MM.1S (cell line): ENCODE data around the gene ARPC1B.

Experiments
- DNase-seq: peaks from one replicate; pipeline ENCODE4 v3.0.0-alpha.2; 2015
- H2AFZ ChIP-seq: fragments of 300-600 bp; sonication (generic); 2 replicates; pipeline ENCODE4 v1.6.0; 2016; ENCODE audit warnings: antibody characterized with exemption, low read length
- H3F3A ChIP-seq: fragments of 300-600 bp; sonication (generic); 2 replicates; pipeline ENCODE4 v1.6.1; 2016; ENCODE audit warnings: mild to moderate bottlenecking, antibody characterized with exemption, low read length, moderate library complexity, mixed read lengths; ENCODE audit not compliant: insufficient read depth
- H3K27ac ChIP-seq: fragments of 300-600 bp; sonication (generic); 2 replicates; pipeline ENCODE4 v1.5.1; 2016; ENCODE audit warnings: mild to moderate bottlenecking, low read length
- H3K27me3 ChIP-seq: fragments of 300-600 bp; sonication (generic); replicated peaks from 2 replicates; pipeline ENCODE4 v1.6.0; 2016; ENCODE audit warnings: low read length; ENCODE audit not compliant: insufficient read depth
- H3K36me3 ChIP-seq: fragments of 300-600 bp; sonication (generic); replicated peaks from 2 replicates; pipeline ENCODE4 v1.6.1; 2016; ENCODE audit warnings: mild to moderate bottlenecking, low read length, mixed read lengths; ENCODE audit not compliant: insufficient read depth
- H3K4me1 ChIP-seq: fragments of 300-600 bp; sonication (generic); 2 replicates; pipeline ENCODE4 v1.6.1; 2016; ENCODE audit warnings: low read length, mixed read lengths
- H3K4me2 ChIP-seq: fragments of 300-600 bp; sonication (generic); 2 replicates; pipeline ENCODE4 v1.6.0; 2016; ENCODE audit warnings: low read depth, low read length
- H3K4me3 ChIP-seq: fragments of 300-600 bp; sonication (generic); 2 replicates; pipeline ENCODE4 v1.5.1; 2016; ENCODE audit warnings: low read length, mixed read lengths
- H3K79me2 ChIP-seq: fragments of 300-600 bp; sonication (generic); 2 replicates; pipeline ENCODE4 v1.6.1; 2016; ENCODE audit warnings: mixed run types, low read length, mixed read lengths
- H3K9ac ChIP-seq: fragments of 300-600 bp; sonication (generic); 2 replicates; pipeline ENCODE4 v1.6.1; 2016; ENCODE audit warnings: low read length, mixed read lengths
- H3K9me2 ChIP-seq: fragments of 300-600 bp; sonication (generic); replicated peaks from 2 replicates; pipeline ENCODE4 v1.6.1; 2016; ENCODE audit warnings: mild to moderate bottlenecking, low read length, mixed read lengths; ENCODE audit not compliant: insufficient read depth
- H3K9me3 ChIP-seq: fragments of 300-600 bp; sonication (generic); replicated peaks from 2 replicates; pipeline ENCODE4 v1.6.1; 2016; ENCODE audit warnings: mild to moderate bottlenecking, low read length, mixed read lengths; ENCODE audit not compliant: insufficient read depth
- H4K20me1 ChIP-seq: fragments of 300-600 bp; sonication (generic); 2 replicates; pipeline ENCODE4 v1.6.1; 2016; ENCODE audit warnings: mild to moderate bottlenecking, low read length, moderate library complexity, mixed read lengths; ENCODE audit not compliant: insufficient read depth
- EZH2 ChIP-seq: fragments of 300-600 bp; sonication (generic); optimal IDR thresholded peaks from 2 replicates; pipeline ENCODE3; 2017; ENCODE audit warnings: low read depth, mild to moderate bottlenecking, antibody characterized with exemption, low read length, mixed read lengths
- EZH2phosphoT487 ChIP-seq: fragments of 300-600 bp; sonication (generic); IDR thresholded peaks from 2 replicates; pipeline ENCODE4 v1.6.1; 2018; ENCODE audit warnings: antibody characterized with exemption, low read length
- TF ChIP-seq, protein P1 (sequence below): fragments of 300-600 bp; sonication (generic); IDR thresholded peaks from 2 replicates; pipeline ENCODE4 v1.5.1; 2016; ENCODE audit warnings: antibody characterized with exemption, low read length, mixed read lengths

Gene ARPC1B

GRCh38 chr7:99437946-99438572 lies 63.5 kb downstream of the ARPC1B start:
- peak overlapping the region; percentile 42; the same call in 1 of the 2 replicates for H3K27ac ChIP-seq

DNA sequence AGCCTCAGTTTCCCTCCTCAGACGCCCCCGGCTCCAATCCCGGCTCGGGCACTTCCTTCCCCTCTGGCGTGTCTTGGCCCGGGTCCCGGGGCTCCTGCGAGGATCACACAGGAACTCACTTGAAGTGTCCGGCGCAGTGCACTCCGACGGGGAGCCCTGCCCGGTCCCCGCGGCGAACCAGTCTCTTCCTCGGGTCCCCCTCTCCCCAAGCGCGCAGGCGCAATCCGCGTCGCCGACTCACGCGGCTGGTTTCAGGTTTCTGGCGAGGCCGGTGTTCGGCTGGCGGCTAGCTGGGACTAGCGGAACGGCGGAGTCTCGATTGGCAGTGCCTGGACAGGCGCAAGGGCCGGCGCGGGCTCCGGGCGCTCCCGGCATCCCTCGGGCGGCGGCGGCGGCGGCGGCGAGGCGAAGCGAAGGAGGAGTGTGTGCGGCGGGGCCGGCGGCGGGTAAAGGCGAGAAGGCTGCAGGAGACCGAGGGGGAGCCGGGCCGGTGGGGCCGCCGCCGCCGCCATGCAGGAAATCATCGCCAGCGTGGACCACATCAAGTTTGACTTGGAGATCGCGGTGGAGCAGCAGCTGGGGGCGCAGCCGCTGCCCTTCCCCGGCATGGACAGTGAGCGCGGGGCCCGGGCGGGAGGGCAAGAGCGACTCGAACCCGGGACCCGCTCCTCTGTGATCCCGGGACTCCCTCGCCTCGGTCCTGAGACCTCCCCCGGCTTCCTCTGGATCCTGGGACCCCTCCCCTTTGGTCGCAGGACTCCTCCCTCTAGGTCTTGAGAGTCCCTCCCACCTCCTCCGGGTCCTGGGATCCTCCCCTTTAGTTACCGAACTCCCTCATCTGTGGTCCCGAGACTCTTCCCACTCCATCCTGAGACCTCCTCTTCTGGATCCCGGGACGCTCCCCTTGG lies 64.3 kb downstream of the ARPC1B start, which contains the start of the genes CPSF4 and PTCD1:
TSS of gene CPSF4 (plus strand) at position 371 of the 908 bp plus-strand sequence. CDS start at position 511, 140 bp downstream.
TSS of gene PTCD1 (minus strand) at position 226 of the 908 bp plus-strand sequence. CDS start 3,556 bp downstream, outside the sequence.
- 0 out of 2 replicates have a peak, but pooled peaks cover 6% of the 10 kb centered on the region for H3K36me3 ChIP-seq
- H2AFZ ChIP-seq = peak within 1 kb of the TSS; percentile 99
- H3K27me3 ChIP-seq = no peaks in the 10 kb centered on the region
- H3F3A ChIP-seq = peaks cover 10% of the 10 kb centered on the region; the same call in 1 of the 2 replicates
- peaks cover 68% of the 10 kb centered on the region for H3K79me2 ChIP-seq
- peak within 1 kb of the TSS; percentile 82 for H3K4me3 ChIP-seq
- H3K4me2 ChIP-seq = peak within 1 kb of the TSS; percentile 78
- DNase-seq = peak; percentile 97
- no peaks in the 10 kb centered on the region for H3K9me2 ChIP-seq
- H3K4me1 ChIP-seq = 0 out of 2 replicates have a peak, but pooled peaks cover 9% of the 10 kb centered on the region
- peak within 1 kb of the TSS; percentile 94 for H3K9ac ChIP-seq
- 0 out of 2 replicates have a peak, but pooled peaks cover 9% of the 10 kb centered on the region for H4K20me1 ChIP-seq
- no peaks in the 10 kb centered on the region for H3K9me3 ChIP-seq
- TF ChIP-seq EZH2 (no peak), EZH2phosphoT487 (no peak)
- TF ChIP-seq, protein P1, sequence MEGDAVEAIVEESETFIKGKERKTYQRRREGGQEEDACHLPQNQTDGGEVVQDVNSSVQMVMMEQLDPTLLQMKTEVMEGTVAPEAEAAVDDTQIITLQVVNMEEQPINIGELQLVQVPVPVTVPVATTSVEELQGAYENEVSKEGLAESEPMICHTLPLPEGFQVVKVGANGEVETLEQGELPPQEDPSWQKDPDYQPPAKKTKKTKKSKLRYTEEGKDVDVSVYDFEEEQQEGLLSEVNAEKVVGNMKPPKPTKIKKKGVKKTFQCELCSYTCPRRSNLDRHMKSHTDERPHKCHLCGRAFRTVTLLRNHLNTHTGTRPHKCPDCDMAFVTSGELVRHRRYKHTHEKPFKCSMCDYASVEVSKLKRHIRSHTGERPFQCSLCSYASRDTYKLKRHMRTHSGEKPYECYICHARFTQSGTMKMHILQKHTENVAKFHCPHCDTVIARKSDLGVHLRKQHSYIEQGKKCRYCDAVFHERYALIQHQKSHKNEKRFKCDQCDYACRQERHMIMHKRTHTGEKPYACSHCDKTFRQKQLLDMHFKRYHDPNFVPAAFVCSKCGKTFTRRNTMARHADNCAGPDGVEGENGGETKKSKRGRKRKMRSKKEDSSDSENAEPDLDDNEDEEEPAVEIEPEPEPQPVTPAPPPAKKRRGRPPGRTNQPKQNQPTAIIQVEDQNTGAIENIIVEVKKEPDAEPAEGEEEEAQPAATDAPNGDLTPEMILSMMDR = no peak
- peak within 1 kb of the TSS; percentile 49; the same call in 1 of the 2 replicates for H3K27ac ChIP-seq

More at GRCh38 chr7:99437946-99438572, 63.5 kb downstream of the ARPC1B start:
- 0 out of 2 replicates have a peak, but pooled peaks cover 9% of the 10 kb centered on the region for H4K20me1 ChIP-seq
- H3K4me2 ChIP-seq = peak overlapping the region; percentile 78
- 0 out of 2 replicates have a peak, but pooled peaks cover 3% of the 10 kb centered on the region for H3K36me3 ChIP-seq
- DNase-seq = peak; percentile 11
- peak overlapping the region; percentile 99 for H2AFZ ChIP-seq
- H3F3A ChIP-seq = peaks cover 10% of the 10 kb centered on the region; the same call in 1 of the 2 replicates
- H3K79me2 ChIP-seq = peaks cover 61% of the 10 kb centered on the region
- peak overlapping the region; percentile 82 for H3K4me3 ChIP-seq
- no peaks in the 10 kb centered on the region for H3K27me3 ChIP-seq
- 0 out of 2 replicates have a peak, but pooled peaks cover 9% of the 10 kb centered on the region for H3K4me1 ChIP-seq
- H3K9ac ChIP-seq = peak overlapping the region; percentile 94
- no peaks in the 10 kb centered on the region for H3K9me2 ChIP-seq
- TF ChIP-seq EZH2 = no peak
- no peaks in the 10 kb centered on the region for H3K9me3 ChIP-seq

DNA sequence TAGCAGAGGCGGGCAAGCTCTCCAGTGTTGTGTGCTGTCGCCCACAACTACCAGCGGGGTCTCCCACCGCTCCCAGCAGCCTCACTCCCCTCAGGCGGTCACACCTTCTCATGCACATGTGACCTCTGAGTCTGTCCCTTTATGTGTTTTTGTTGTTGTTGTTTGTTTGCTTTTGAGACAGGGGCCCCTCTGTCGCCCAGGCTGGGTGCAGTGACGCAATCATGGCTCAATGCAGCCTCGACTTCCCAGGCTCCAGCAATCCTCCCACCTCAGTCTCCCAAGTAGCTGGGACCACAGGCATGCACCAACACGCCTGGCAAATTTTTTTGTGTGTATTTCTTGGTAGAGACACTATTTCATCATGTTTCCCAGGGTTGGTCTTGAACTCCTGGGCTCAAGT lies 65.7 kb downstream of the ARPC1B start:
- 0 out of 2 replicates have a peak, but pooled peaks cover 10% of the 10 kb centered on the region for H3K36me3 ChIP-seq
- peak overlapping the region; percentile 78 for H3K4me2 ChIP-seq
- no peaks in the 10 kb centered on the region for H3K9me2 ChIP-seq
- H2AFZ ChIP-seq = no peak overlapping the region
- 0 out of 2 replicates have a peak, but pooled peaks cover 9% of the 10 kb centered on the region for H4K20me1 ChIP-seq
- peak overlapping the region; percentile 82; the same call in 1 of the 2 replicates for H3K4me3 ChIP-seq
- H3K27ac ChIP-seq = no peak overlapping the region
- DNase-seq = no peak
- peaks cover 10% of the 10 kb centered on the region; the same call in 1 of the 2 replicates for H3F3A ChIP-seq
- TF ChIP-seq EZH2phosphoT487 = no peak
- TF ChIP-seq, protein P1 = no peak
- TF ChIP-seq EZH2 = no peak
- H3K4me1 ChIP-seq = 0 out of 2 replicates have a peak, but pooled peaks cover 9% of the 10 kb centered on the region
- no peaks in the 10 kb centered on the region for H3K9me3 ChIP-seq
- peak overlapping the region; percentile 94; the same call in 1 of the 2 replicates for H3K9ac ChIP-seq
- H3K27me3 ChIP-seq = no peaks in the 10 kb centered on the region
- peaks cover 73% of the 10 kb centered on the region for H3K79me2 ChIP-seq
